ENCODE data around the gene MT1H. TPM values are rescaled to one million over a fixed set of nuclear protein-coding genes. Genes with fewer than 3 reads are reported as not detected.

Gene MT1H
- polyA plus RNA-seq, 3 donors = 0.76 TPM; not detected in 2

GRCh38 chr16:56649820-56650219, 19.8 kb upstream of the MT1H start:
- Histone ChIP-seq H3K9me3 (replicated peaks in 1 of 2; ENCODE audit: control insufficient read depth in 1 of 2, insufficient read depth in 1 of 2, low read length in 2 of 2) (peaks cover 0 to 5% of the 10 kb centered on the region in 2 donors), H2AFZ (ENCODE audit: insufficient read depth, low read depth, low read length, poor library complexity, severe bottlenecking) (no peak overlapping the region), H3K79me2 (ENCODE audit: insufficient read depth, low read length) (no peaks in the 10 kb centered on the region), H4K20me1 (ENCODE audit: insufficient read depth, low read length) (no peaks in the 10 kb centered on the region), H3K9ac (ENCODE audit: insufficient read depth, low read length, poor library complexity, severe bottlenecking) (no peak overlapping the region), H3K36me3 (replicated peaks in 1 of 2; ENCODE audit: control insufficient read depth in 1 of 2, insufficient read depth in 2 of 2, low read length in 2 of 2) (no peaks in the 10 kb centered on the region), H3K27me3 (ENCODE audit: control insufficient read depth in 2 of 2, insufficient read depth in 2 of 2, low read length in 2 of 2) (peaks cover 27 to 59% of the 10 kb centered on the region in 2 donors), H3K4me1 (ENCODE audit: control insufficient read depth in 1 of 2, insufficient read depth in 2 of 2, low read length in 2 of 2) (no peaks in the 10 kb centered on the region), H3K4me3 (replicated peaks in 1 of 3; ENCODE audit: low read depth in 2 of 3, low read length in 3 of 3) (no peak overlapping the region), H3K4me2 (replicated peaks; ENCODE audit: extremely low read depth, low read length, poor library complexity, severe bottlenecking) (no peak overlapping the region), H3K27ac (ENCODE audit: low read depth in 1 of 2, low read length in 2 of 2) (no peak overlapping the region)
- H3K4me1 Mint-ChIP-seq = peaks cover 2% of the 10 kb centered on the region
- TF ChIP-seq, protein P1, sequence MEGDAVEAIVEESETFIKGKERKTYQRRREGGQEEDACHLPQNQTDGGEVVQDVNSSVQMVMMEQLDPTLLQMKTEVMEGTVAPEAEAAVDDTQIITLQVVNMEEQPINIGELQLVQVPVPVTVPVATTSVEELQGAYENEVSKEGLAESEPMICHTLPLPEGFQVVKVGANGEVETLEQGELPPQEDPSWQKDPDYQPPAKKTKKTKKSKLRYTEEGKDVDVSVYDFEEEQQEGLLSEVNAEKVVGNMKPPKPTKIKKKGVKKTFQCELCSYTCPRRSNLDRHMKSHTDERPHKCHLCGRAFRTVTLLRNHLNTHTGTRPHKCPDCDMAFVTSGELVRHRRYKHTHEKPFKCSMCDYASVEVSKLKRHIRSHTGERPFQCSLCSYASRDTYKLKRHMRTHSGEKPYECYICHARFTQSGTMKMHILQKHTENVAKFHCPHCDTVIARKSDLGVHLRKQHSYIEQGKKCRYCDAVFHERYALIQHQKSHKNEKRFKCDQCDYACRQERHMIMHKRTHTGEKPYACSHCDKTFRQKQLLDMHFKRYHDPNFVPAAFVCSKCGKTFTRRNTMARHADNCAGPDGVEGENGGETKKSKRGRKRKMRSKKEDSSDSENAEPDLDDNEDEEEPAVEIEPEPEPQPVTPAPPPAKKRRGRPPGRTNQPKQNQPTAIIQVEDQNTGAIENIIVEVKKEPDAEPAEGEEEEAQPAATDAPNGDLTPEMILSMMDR (IDR thresholded peaks at IDR 0.05) = no peak
- no peak overlapping the region for H3K27ac Mint-ChIP-seq
- peaks cover 50 to 71% (median 51%) of the 10 kb centered on the region in 3 donors for H3K27me3 Mint-ChIP-seq (ENCODE audit: low read depth in 3 of 3)
- peaks cover 0 to 6% (median 0%) of the 10 kb centered on the region in 7 donors for H3K9me3 Mint-ChIP-seq
- H3K4me3 Mint-ChIP-seq = no peak overlapping the region
- intact Hi-C loops (cut with micrococcal nuclease) = no loop called here
- no peak for DNase-seq
- no CpG with 5 or more reads among the region's 3 CpGs for WGBS (ENCODE audit: insufficient coverage)
- no peaks in the 10 kb centered on the region for H3K36me3 Mint-ChIP-seq

GRCh38 chr16:56651586-56651985, 18.0 kb upstream of the MT1H start, which contains the start of gene MT1B:
Gene MT1B, plus strand, starts transcription at chr16:56651886. Its CDS starts 68 bp downstream, at chr16:56651954.
- H3K4me1 ChIP-seq (ENCODE audit: control insufficient read depth in 1 of 2, insufficient read depth in 2 of 2, low read length in 2 of 2) = no peaks in the 10 kb centered on the region
- Mint-ChIP-seq H3K27me3 (ENCODE audit: low read depth in 3 of 3) (peaks cover 39 to 57% (median 43%) of the 10 kb centered on the region in 3 donors), H3K36me3 (no peaks in the 10 kb centered on the region), H3K27ac (peak within 1 kb of the TSS in 2 of 7 donors; percentile 33 to 41), H3K4me3 (no peak within 1 kb of the TSS), H3K4me1 (peaks cover 2% of the 10 kb centered on the region), H3K9me3 (peaks cover 0 to 6% (median 0%) of the 10 kb centered on the region in 7 donors)
- no peak within 1 kb of the TSS for H3K4me3 ChIP-seq (replicated peaks in 1 of 3; ENCODE audit: low read depth in 2 of 3, low read length in 3 of 3)
- 92% methylated on average over 6 of the region's 7 CpGs for WGBS (ENCODE audit: insufficient coverage)
- no peak within 1 kb of the TSS for H3K4me2 ChIP-seq (replicated peaks; ENCODE audit: extremely low read depth, low read length, poor library complexity, severe bottlenecking)
- H3K79me2 ChIP-seq (ENCODE audit: insufficient read depth, low read length) = no peaks in the 10 kb centered on the region
- peaks cover 12 to 42% of the 10 kb centered on the region in 2 donors for H3K27me3 ChIP-seq (ENCODE audit: control insufficient read depth in 2 of 2, insufficient read depth in 2 of 2, low read length in 2 of 2)
- intact Hi-C loops (cut with micrococcal nuclease) = no loop called here
- no peak within 1 kb of the TSS for H2AFZ ChIP-seq (ENCODE audit: insufficient read depth, low read depth, low read length, poor library complexity, severe bottlenecking)
- TF ChIP-seq, protein P1 (IDR thresholded peaks at IDR 0.05) = no peak
- no peak within 1 kb of the TSS for H3K27ac ChIP-seq (ENCODE audit: low read depth in 1 of 2, low read length in 2 of 2)
- DNase-seq = no peak
- no peak within 1 kb of the TSS for H3K9ac ChIP-seq (ENCODE audit: insufficient read depth, low read length, poor library complexity, severe bottlenecking)
- H3K9me3 ChIP-seq (replicated peaks in 1 of 2; ENCODE audit: control insufficient read depth in 1 of 2, insufficient read depth in 1 of 2, low read length in 2 of 2) = peaks cover 0 to 5% of the 10 kb centered on the region in 2 donors
- H4K20me1 ChIP-seq (ENCODE audit: insufficient read depth, low read length) = no peaks in the 10 kb centered on the region
- H3K36me3 ChIP-seq (replicated peaks in 1 of 2; ENCODE audit: control insufficient read depth in 1 of 2, insufficient read depth in 2 of 2, low read length in 2 of 2) = no peaks in the 10 kb centered on the region
